ENCODE results near the gene BRINP3. TPM values are rescaled to one million over a fixed set of nuclear protein-coding genes. Genes with fewer than 3 reads are reported as not detected.

Gene BRINP3
- total RNA-seq: not detected in 2 replicates

DNA sequence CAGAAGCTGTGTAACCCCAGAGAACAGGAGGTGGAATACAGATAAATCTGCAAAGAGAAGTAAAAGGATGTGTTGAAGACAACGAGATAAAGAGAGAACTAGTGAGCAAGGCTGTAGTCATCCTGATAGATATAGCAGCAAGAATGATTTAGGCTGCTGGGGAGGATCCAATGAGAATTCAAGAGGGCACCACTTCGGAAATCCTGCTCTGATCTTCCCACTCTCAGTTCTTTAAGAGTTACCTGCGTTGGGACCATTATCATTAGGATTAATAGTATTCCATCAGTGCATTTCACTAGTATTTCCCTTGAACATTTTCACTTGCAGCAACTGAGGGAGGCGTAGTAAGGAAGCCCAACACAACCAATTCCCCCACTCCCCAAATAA lies at the start of gene BRINP3:
Gene BRINP3, minus strand, starts transcription at position 103 of the 387 bp plus-strand sequence.

